Measurements from ENCODE around the gene AKNA. TPM values are rescaled to one million over a fixed set of nuclear protein-coding genes. Genes with fewer than 3 reads are reported as not detected.
A peak's percentile ranks its signal among the peaks of the same experiment; 100 is the strongest.
"Not testable (repeated sequence)": the region's sequence is repeated elsewhere in the genome, so short reads cannot be mapped to it uniquely, and the experiment has no call there.

Gene AKNA
- polyA plus RNA-seq, 2 of the 4 experiments (the other 2 are of a cell fraction): 2.7 to 4.6 TPM

GRCh38 chr9:114330636-114331035 is 57.1 kb downstream of the AKNA start (continued):
- TF ChIP-seq ZSCAN20 (CRISPR knock-in tag; IDR thresholded peaks at IDR 0.05): no peak

GRCh38 chr9:114329625-114330022 is 58.2 kb downstream of the AKNA start, which contains the start of gene ORM2:
Gene ORM2, plus strand, starts transcription at chr9:114329869. Its CDS starts 36 bp downstream, at chr9:114329905.
- CTCF ChIA-PET; H3K4me3 ChIP-seq; FAIRE-seq; H3K4me2 ChIP-seq; POLR2A ChIA-PET; H3K9me3 ChIP-seq; H3K27ac ChIP-seq; DNase-seq (ENCODE audit: low read depth in 1 of 2, low spot score in 1 of 2); H3K4me1 ChIP-seq: not testable (repeated sequence)
- 80% methylated on average over 1 of the region's 10 CpGs for WGBS (ENCODE audit: missing lambda C conversion rate)
- ATAC-seq: peak in 1 of 2 experiments; percentile 14; a peak in 2 of 6 replicates

- H3K4me2 ChIP-seq; DNase-seq (ENCODE audit: low read depth in 1 of 2, low spot score in 1 of 2); ATAC-seq; H3K9me3 ChIP-seq; POLR2A ChIA-PET; H3K4me3 ChIP-seq; H3K27ac ChIP-seq; H3K4me1 ChIP-seq; CTCF ChIA-PET; FAIRE-seq: not testable (repeated sequence)
- 83% methylated on average over 9 of the region's 12 CpGs for WGBS (ENCODE audit: missing lambda C conversion rate)
These were observed 58.7 kb downstream of the AKNA start for GRCh38 chr9:114328937-114329624.

- H3K4me3 ChIP-seq; FAIRE-seq; CTCF ChIA-PET; H3K4me1 ChIP-seq; ATAC-seq; H3K9me3 ChIP-seq; DNase-seq (ENCODE audit: low read depth in 1 of 2, low spot score in 1 of 2); POLR2A ChIA-PET: not testable (repeated sequence)
- Histone ChIP-seq H3K27ac (peak overlapping the region in 1 of 2 experiments; percentile 8; a peak in 1 of 6 replicates), H3K4me2 (peak overlapping the region; percentile 19; the same call in 1 of the 3 replicates)
- 72% methylated on average over 10 of the region's 10 CpGs for WGBS (ENCODE audit: missing lambda C conversion rate)
These were observed 59.4 kb downstream of the AKNA start for GRCh38 chr9:114328357-114328820.

- ATAC-seq (no peak), FAIRE-seq (no peak), DNase-seq (ENCODE audit: low read depth in 1 of 2, low spot score in 1 of 2) (no peak)
- Histone ChIP-seq H3K4me1 (0 out of 3 replicates have a peak, but pooled peaks cover 3% of the 10 kb centered on the region), H3K9me3 (no peaks in the 10 kb centered on the region), H3K27ac (no peak overlapping the region; a peak in 1 of 6 replicates), H3K4me2 (no peak overlapping the region), H3K4me3 (no peak overlapping the region)
- ChIA-PET CTCF (no interaction called here), POLR2A (no interaction called here)
- WGBS (ENCODE audit: missing lambda C conversion rate): 86% methylated on average over 5 of the region's 8 CpGs
- TF ChIP-seq RARB (CRISPR knock-in tag; IDR thresholded peaks at IDR 0.05) (no peak), POLR2A (IDR thresholded peaks at IDR 0.05; ENCODE audit: low read length) (no peak), ZC3H11A (IDR thresholded peaks at IDR 0.05) (no peak), CTCF (IDR thresholded peaks at IDR 0.05) (no peak), CBX2 (IDR thresholded peaks at IDR 0.05; ENCODE audit: borderline replicate concordance, low read depth) (no peak), MAX (IDR thresholded peaks at IDR 0.05) (no peak), E2F6 (IDR thresholded peaks at IDR 0.05; ENCODE audit: borderline replicate concordance, low read depth) (no peak), TP53 (CRISPR knock-in tag; IDR thresholded peaks at IDR 0.05) (no peak)
These were observed 60.0 kb downstream of the AKNA start for GRCh38 chr9:114327749-114328148.

GRCh38 chr9:114325684-114326254 is 62.0 kb downstream of the AKNA start:
- H3K9me3 ChIP-seq; ATAC-seq; POLR2A ChIA-PET; H3K4me2 ChIP-seq; H3K4me1 ChIP-seq; H3K27ac ChIP-seq; FAIRE-seq; DNase-seq (ENCODE audit: low read depth in 1 of 2, low spot score in 1 of 2); H3K4me3 ChIP-seq; CTCF ChIA-PET: not testable (repeated sequence)
- 78% methylated on average over 2 of the region's 3 CpGs for WGBS (ENCODE audit: missing lambda C conversion rate)

GRCh38 chr9:114324965-114325364 is 62.8 kb downstream of the AKNA start:
- H3K4me2 ChIP-seq; H3K4me1 ChIP-seq; FAIRE-seq; DNase-seq (ENCODE audit: low read depth in 1 of 2, low spot score in 1 of 2); H3K27ac ChIP-seq; POLR2A ChIA-PET; H3K4me3 ChIP-seq; H3K9me3 ChIP-seq: not testable (repeated sequence)
- CTCF ChIA-PET: interaction anchor here (1.0 kb wide), 1 partner anchor 217 kb away, joined by 3 read pairs; no protein-coding TSS in a partner anchor
- ATAC-seq: peak; percentile 15 to 21; a peak in 2 of 6 replicates
- 87% methylated on average over 6 of the region's 9 CpGs for WGBS (ENCODE audit: missing lambda C conversion rate)
